GM18868 (cell line): ENCODE measurements around the gene TAS2R39.

Source experiments
- ATAC-seq: cut with Tn5 transposase; IDR thresholded peaks from one replicate; pipeline ENCODE4 v1.9.1; 2021; ENCODE audit warnings: mild to moderate bottlenecking, moderate library complexity; ENCODE audit not compliant: unreplicated experiment

The TAS2R39 gene

GRCh38 chr7:143214789-143215679, 31.8 kb downstream of the TAS2R39 start:
- peak; percentile 91 for ATAC-seq

DNA sequence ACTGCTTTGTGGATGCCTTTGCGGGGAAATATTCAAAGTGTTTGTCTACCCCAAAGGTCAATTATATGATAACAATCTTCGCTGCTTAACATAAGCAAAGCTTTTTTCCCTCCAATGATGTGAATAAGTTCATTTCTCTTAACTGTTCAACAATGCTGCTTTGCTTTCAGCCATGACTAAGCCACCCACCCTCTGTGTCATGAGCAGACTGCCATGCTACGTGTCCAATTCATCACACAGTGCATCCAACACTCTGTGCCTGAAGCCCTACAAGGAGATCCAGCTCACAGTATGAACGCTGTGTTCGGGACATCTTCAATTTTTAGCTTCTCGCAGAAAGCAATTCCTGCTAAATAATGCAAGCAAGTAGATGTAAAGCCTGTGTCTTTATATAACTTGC, 32.9 kb downstream of the TAS2R39 start:
- ATAC-seq = no peak

- no peak for ATAC-seq
Measured at GRCh38 chr7:143216686-143217085, 33.5 kb downstream of the TAS2R39 start.

DNA sequence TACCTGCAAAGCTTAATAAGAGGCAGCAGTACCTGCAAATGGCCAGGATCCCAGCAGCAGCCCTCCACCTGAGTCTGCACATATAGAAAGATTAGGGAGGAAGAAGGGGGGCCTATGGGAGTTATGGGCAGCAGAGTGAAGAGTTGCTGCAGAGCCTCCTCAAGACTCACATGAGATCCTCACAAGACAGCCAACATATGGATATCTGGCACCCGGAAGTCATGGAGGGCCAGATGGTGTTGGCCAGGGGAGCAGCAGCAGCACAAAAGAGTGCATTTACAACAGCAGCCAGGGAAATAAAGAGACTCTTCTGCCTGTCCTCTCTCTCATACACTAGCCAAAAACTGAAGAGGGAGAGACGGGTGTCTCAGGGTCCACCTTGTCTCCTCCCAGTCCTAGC, 34.6 kb downstream of the TAS2R39 start:
- ATAC-seq = no peak

DNA sequence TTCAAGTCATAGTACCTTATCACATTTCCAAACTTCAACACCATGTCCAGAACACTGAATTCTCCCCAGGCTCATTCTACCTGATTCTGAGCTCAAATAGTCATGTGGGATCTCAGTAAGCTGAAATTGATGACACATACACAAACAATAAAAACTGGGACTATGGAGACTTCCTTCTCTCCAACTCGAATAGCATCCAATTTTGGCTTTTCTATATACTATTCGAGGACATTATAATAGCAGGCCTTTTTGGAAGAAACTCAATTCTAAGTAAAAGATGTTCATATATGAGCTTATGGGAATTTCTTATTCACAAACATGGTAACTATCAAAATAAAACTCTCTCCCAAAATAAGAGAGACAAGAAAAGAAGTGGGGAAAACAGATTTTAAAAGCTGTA, 38.1 kb downstream of the TAS2R39 start:
- ATAC-seq = no peak

- no peak for ATAC-seq
Measured at GRCh38 chr7:143221737-143222136, 38.5 kb downstream of the TAS2R39 start, which contains the start of gene TAS2R40. Gene TAS2R40 (plus strand): TSS chr7:143222037. CDS start chr7:143222079, 42 bp downstream.

- ATAC-seq = no peak
Measured at GRCh38 chr7:143222782-143223181, 39.6 kb downstream of the TAS2R39 start.

DNA sequence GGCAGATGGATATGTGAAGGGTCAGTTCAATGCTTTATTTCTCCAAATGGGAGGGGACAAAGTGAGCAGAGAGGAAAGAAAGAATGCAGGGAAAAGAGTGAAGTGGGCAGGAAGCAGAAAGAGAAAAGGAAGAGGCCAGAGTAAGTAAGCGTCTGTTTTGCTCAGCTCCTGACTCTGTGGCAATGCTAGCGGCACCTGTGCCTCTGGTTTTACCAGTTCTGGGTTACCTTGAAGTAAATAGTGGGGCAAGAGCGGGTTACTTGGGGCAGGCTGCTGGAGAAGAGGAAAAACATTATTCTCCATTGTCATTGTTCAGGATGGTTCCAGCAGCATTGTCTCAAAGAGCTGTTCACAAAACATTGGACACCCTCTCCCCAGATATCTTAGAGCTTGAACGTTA, 40.6 kb downstream of the TAS2R39 start:
- no peak for ATAC-seq

DNA sequence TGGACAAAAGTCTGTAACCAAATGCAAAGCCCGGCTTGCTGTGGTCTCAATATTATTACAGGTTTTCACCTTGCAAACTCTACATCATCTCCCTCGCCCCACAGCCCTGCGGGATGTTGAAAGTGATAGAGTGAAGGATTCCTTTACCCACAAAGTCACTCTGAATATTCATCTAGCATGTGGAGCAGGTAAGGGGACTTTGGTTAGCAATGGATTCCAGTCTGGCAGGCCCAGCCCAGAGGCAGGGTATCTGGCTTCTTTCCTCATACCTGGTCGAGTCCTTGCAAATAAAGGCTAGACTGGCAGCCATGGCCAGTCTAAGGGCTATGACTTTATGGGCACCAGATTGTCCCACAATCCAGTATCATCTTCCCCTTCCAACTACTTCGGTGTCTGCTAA, 41.8 kb downstream of the TAS2R39 start:
- no peak for ATAC-seq

DNA sequence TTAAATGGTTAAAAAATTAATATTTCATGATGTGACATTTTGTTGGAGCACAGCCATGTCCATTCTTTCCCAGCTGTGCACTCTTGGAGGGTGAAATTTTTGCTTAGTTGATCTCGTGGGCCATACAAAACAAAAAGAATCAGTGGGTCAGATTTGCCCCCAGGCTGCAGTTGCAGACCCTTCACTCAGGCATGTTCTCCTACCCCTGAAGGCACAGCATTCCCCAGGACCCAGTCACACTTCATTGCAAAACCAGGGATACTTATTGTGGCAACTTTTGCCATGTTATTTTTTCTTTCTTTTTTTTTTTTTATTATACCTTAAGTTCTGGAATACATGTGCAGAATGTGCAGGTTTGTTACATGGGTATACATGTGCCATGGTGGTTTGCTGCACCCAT, 44.6 kb downstream of the TAS2R39 start:
- no peak for ATAC-seq

DNA sequence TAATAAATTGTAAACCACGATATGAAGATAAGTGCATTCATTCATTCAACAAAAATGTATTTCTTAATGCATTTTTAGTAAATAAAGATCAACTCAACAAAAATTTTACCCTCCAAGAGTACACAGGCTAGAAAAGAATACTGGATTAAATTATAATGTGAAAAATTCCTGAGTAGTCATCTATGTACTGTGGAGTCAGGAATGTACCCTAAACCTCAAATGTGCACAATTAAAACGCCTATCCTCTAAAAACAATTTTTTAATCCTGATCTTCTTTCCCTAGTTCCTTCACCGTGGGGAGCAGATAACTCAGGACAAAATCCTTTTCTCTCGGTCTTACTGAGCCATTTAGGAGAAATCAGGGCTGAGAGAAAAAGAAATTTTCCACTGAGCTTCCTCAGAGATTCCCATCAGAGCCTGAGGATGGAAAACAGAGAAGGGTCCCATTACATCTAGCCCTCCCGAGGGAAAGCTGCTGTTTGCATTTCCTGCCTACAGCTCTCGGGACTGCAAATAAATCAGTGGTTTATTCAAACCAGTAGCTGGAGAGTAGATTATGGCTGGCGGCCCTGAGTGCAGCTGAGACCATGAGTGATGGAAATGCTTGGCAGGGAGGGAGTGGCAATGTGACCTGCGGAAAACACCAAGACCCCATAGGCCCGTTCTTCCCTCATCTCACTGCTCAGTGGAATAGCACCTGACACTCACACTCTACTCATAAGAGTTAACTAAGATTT, 46.0 kb downstream of the TAS2R39 start:
- ATAC-seq = no peak

DNA sequence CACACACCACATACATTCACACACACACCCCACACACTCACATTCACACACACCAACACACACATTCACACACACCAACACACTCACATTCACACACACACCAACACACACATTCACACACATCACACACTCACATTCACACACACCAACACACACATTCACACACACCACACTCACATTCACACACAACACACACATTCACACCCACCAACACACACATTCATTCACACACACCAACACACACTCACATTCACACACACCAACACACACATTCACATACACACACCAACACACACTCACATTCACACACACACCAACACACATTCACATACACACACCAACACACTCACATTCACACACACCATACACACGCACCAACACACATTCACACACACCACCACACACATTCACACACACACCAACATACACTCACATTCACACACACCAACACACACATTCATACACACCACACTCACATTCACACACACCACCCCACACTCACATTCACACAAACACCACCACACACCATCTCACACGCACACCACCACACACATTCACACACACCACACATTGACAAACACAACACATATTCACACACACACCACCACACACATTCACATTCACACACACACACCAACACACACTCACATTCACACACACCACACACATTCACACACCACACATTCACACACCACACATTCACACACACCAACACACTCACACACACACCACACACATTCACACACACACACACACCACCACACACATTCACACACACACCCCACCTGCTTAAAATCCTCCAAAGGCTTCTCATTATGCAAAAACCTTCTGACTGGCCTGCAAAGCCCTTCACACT, 47.6 kb downstream of the TAS2R39 start:
- no peak for ATAC-seq
